Panc1 (cell line): ENCODE results near the gene APBB2. TPM values are rescaled to one million over a fixed set of nuclear protein-coding genes. Genes with fewer than 3 reads are reported as not detected.

Experiments used
- ATAC-seq: fragments of 200-7000 bp; cut with Tn5 transposase; 2 replicates; pipeline ENCODE4 v1.9.1; 2020; ENCODE audit warnings: mild to moderate bottlenecking, moderate library complexity
- BruUV-seq: library from RNA; stranded (reverse); fragments of 400-500 nt; replicated peaks from 2 replicates; lab custom pipeline; 2021; lab: Mats Ljungman, UMichigan
- CTCF ChIA-PET: fragments of 300-600 bp; sonication (Branson Sonifier 250); formaldehyde crosslinking; loops from one replicate; lab custom pipeline; 2022; ENCODE audit warnings: antibody characterized with exemption; lab: Charles Lee
- POLR2A ChIA-PET: fragments of 300-600 bp; sonication (Branson Sonifier 250); formaldehyde crosslinking; loops from one replicate; lab custom pipeline; 2022; ENCODE audit warnings: antibody characterized with exemption; lab: Charles Lee
- DNase-seq: peaks from one replicate; pipeline ENCODE4 v3.0.0-alpha.2; 2010; ENCODE audit warnings: low read depth, low spot score
- H3K27ac ChIP-seq: 2 replicates; pipeline ENCODE4 v1.5.1; 2011; ENCODE audit warnings: mild to moderate bottlenecking, low read length, inconsistent platforms
- H3K27me3 ChIP-seq: fragments of 200-500 bp; sonication (Bioruptor generic); 2 replicates; pipeline ENCODE4 v1.6.0; 2014; ENCODE audit warnings: low read length, inconsistent platforms; ENCODE audit not compliant: control insufficient read depth, insufficient read depth
- H3K36me3 ChIP-seq: fragments of 200-500 bp; sonication (Bioruptor generic); 2 replicates; pipeline ENCODE4 v1.5.1; 2014; ENCODE audit warnings: inconsistent platforms, mild to moderate bottlenecking, low read length, moderate library complexity; ENCODE audit not compliant: control insufficient read depth, insufficient read depth
- H3K4me1 ChIP-seq: 2 replicates; pipeline ENCODE4 v1.5.1; 2011; ENCODE audit warnings: inconsistent platforms, mild to moderate bottlenecking, low read length, moderate library complexity; ENCODE audit not compliant: control insufficient read depth, insufficient read depth
- H3K4me3 ChIP-seq, 2 experiments: 2 replicates each; pipeline ENCODE4 v1.5.1; 2011 to 2012; ENCODE audit warnings: low read depth in 2 of 2, low read length in 2 of 2, mild to moderate bottlenecking in 2 of 2, inconsistent platforms in 1 of 2, moderate library complexity in 1 of 2
- H3K9me3 ChIP-seq: fragments of 200-500 bp; sonication (Bioruptor generic); 2 replicates; pipeline ENCODE4 v1.5.1; 2014; ENCODE audit warnings: low read depth, mild to moderate bottlenecking, inconsistent platforms, low read length, moderate library complexity; ENCODE audit not compliant: control insufficient read depth, insufficient read depth
- POLR2AphosphoS5 ChIP-seq: IDR thresholded peaks from 2 replicates; pipeline ENCODE4 v1.6.1; 2012; ENCODE audit warnings: mild to moderate bottlenecking, low read depth, low read length, moderate library complexity
- SIN3A ChIP-seq: IDR thresholded peaks from 2 replicates; pipeline ENCODE4 v1.6.1; 2012; ENCODE audit warnings: low read depth, mild to moderate bottlenecking, low read length, moderate library complexity, borderline replicate concordance; ENCODE audit not compliant: insufficient read depth
- TCF7L2 ChIP-seq: IDR thresholded peaks from 2 replicates; pipeline ENCODE4 v1.6.1; 2011; ENCODE audit warnings: mild to moderate bottlenecking, low read depth, low read length, inconsistent platforms
- in situ Hi-C: cut with HindIII; loops from 2 replicates; pipeline ENCODE4 v1.10.0; 2016; ENCODE audit warnings: low sequenced_read_pairs, low pct_unique_long_range_greater_than_20kb
- intact Hi-C: fragments of 100-400 bp; cut with micrococcal nuclease; formaldehyde crosslinking; loops from one replicate; pipeline ENCODE4 v1.10.0; 2022; ENCODE audit not compliant: unreplicated experiment
- total RNA-seq: library from RNA; stranded (reverse); gene quantifications from one replicate; pipeline ENCODE4 v1.2.1, GENCODE V29; 2021; ENCODE audit not compliant: unreplicated experiment
- TF ChIP-seq, protein P1 (sequence below): fragments of 450-650 bp; IDR thresholded peaks from 2 replicates; pipeline ENCODE4 v1.5.1; 2017; ENCODE audit warnings: mild to moderate bottlenecking
- TF ChIP-seq, protein P2 (sequence below), 2 experiments: IDR thresholded peaks; 2 replicates each; pipeline ENCODE4 v1.6.1; 2011 to 2012; ENCODE audit warnings: low read depth in 2 of 2, control low read depth in 1 of 2, low read length in 1 of 2, mild to moderate bottlenecking in 1 of 2, moderate library complexity in 1 of 2; ENCODE audit not compliant: insufficient read depth in 1 of 2

APBB2 gene
- total RNA-seq, 1 experiment from 2014 or later, result 27.1 TPM

DNA sequence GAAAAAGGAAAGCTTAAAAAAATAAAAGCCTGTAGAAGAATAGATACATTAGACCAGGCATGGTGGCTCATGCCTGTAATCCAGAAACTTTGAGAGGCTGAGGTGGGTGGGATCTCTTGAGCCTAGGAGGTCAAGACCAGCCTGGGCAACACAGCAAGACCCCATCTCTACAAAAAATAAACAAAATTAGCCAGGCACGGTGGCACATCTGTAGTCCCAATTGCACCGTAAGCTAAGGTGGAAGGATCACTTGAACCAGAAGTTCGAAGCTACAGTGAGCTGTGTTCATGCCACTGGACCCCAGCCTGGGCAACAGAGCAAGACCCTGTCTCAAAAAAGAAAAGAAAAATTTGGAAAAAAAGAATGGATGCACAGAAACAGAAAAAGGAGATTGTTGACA lies 149.4 kb downstream of the APBB2 start:
- CTCF ChIA-PET, result no interaction called here
- Histone ChIP-seq H3K4me1 (no peaks in the 10 kb centered on the region), H3K9me3 (no peaks in the 10 kb centered on the region), H3K27me3 (no peaks in the 10 kb centered on the region), H3K36me3 (no peaks in the 10 kb centered on the region), H3K27ac (no peak overlapping the region), H3K4me3 (no peak overlapping the region)
- BruUV-seq, result no TSS peak
- ATAC-seq, result no peak
- POLR2A ChIA-PET, result interaction anchor here (0.6 kb wide), 1 partner anchor 61 kb away, joined by 6 read pairs; no protein-coding TSS in a partner anchor
- intact Hi-C loops (no loop called here), in situ Hi-C loops (no loop called here)
- no peak for DNase-seq
- TF ChIP-seq, protein P1, sequence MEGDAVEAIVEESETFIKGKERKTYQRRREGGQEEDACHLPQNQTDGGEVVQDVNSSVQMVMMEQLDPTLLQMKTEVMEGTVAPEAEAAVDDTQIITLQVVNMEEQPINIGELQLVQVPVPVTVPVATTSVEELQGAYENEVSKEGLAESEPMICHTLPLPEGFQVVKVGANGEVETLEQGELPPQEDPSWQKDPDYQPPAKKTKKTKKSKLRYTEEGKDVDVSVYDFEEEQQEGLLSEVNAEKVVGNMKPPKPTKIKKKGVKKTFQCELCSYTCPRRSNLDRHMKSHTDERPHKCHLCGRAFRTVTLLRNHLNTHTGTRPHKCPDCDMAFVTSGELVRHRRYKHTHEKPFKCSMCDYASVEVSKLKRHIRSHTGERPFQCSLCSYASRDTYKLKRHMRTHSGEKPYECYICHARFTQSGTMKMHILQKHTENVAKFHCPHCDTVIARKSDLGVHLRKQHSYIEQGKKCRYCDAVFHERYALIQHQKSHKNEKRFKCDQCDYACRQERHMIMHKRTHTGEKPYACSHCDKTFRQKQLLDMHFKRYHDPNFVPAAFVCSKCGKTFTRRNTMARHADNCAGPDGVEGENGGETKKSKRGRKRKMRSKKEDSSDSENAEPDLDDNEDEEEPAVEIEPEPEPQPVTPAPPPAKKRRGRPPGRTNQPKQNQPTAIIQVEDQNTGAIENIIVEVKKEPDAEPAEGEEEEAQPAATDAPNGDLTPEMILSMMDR, result no peak
- TF ChIP-seq, protein P2, sequence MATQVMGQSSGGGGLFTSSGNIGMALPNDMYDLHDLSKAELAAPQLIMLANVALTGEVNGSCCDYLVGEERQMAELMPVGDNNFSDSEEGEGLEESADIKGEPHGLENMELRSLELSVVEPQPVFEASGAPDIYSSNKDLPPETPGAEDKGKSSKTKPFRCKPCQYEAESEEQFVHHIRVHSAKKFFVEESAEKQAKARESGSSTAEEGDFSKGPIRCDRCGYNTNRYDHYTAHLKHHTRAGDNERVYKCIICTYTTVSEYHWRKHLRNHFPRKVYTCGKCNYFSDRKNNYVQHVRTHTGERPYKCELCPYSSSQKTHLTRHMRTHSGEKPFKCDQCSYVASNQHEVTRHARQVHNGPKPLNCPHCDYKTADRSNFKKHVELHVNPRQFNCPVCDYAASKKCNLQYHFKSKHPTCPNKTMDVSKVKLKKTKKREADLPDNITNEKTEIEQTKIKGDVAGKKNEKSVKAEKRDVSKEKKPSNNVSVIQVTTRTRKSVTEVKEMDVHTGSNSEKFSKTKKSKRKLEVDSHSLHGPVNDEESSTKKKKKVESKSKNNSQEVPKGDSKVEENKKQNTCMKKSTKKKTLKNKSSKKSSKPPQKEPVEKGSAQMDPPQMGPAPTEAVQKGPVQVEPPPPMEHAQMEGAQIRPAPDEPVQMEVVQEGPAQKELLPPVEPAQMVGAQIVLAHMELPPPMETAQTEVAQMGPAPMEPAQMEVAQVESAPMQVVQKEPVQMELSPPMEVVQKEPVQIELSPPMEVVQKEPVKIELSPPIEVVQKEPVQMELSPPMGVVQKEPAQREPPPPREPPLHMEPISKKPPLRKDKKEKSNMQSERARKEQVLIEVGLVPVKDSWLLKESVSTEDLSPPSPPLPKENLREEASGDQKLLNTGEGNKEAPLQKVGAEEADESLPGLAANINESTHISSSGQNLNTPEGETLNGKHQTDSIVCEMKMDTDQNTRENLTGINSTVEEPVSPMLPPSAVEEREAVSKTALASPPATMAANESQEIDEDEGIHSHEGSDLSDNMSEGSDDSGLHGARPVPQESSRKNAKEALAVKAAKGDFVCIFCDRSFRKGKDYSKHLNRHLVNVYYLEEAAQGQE (IDR thresholded peaks at IDR 0.05; ENCODE audit: insufficient read depth in 1 of 2, low read depth in 2 of 2, low read length in 1 of 2), result no peak
- no peak for TF ChIP-seq TCF7L2
- TF ChIP-seq SIN3A, result no peak

DNA sequence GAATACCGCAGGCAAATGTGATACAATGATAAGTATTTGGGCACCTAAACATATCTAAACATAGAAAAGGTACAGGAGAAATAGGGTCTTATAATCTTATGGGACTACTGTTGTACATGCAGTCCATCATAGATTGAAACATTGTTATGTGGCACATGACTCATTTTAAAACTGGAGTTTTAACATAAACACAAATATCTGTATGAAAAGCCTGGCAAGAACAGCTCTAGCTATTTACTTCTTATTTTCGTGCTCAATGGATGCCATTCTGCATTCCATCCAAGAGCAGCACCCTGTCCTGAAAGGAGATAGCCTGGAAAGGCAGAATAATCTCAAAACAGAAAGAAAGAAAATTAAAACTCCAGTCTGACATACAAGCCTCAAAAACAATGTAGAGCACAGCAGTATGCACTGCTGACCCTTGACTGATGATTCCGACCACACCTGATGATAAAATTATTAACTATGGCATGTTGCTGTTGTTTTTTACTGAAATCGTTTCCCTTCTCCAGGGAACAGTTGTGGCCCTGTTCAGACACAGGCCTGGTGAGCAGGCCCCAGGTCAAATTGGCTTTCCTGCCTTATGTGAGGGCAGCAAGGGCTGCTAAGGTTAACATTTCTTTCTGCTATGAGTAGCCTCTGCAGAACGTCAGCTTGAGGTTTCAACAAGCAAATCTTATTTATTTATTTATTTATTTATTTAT lies 152.7 kb downstream of the APBB2 start:
- ChIA-PET POLR2A (no interaction called here), CTCF (no interaction called here)
- BruUV-seq, result no TSS peak
- no peak overlapping the region for H3K27ac ChIP-seq
- no peaks in the 10 kb centered on the region for H3K27me3 ChIP-seq
- H3K4me3 ChIP-seq, result no peak overlapping the region
- no peaks in the 10 kb centered on the region; the same call in 1 of the 2 replicates for H3K4me1 ChIP-seq
- in situ Hi-C loops, result no loop called here
- no peaks in the 10 kb centered on the region for H3K9me3 ChIP-seq
- no peak for DNase-seq
- no peak for TF ChIP-seq POLR2AphosphoS5
- TF ChIP-seq, protein P2 (IDR thresholded peaks at IDR 0.05; ENCODE audit: insufficient read depth in 1 of 2, low read depth in 2 of 2, low read length in 1 of 2), result no peak
- no peak for TF ChIP-seq SIN3A
- no peak for TF ChIP-seq TCF7L2
- TF ChIP-seq, protein P1, result no peak
- ATAC-seq, result no peak
- H3K36me3 ChIP-seq, result no peaks in the 10 kb centered on the region
- intact Hi-C loops, result no loop called here
